ENCODE measurements around the gene PDIA2.

GRCh38 chr16:255183-255582 is 27.8 kb upstream of the PDIA2 start:
- TF ChIP-seq HOXB5 (CRISPR knock-in tag; IDR thresholded peaks at IDR 0.05) (no peak), HMGXB4 (CRISPR knock-in tag; IDR thresholded peaks at IDR 0.05; ENCODE audit: borderline replicate concordance) (no peak), PHF8 (IDR thresholded peaks at IDR 0.05; ENCODE audit: borderline replicate concordance, low read depth) (no peak), CTCF (IDR thresholded peaks at IDR 0.05) (no peak), SMC3 (IDR thresholded peaks at IDR 0.05) (no peak), MAFK (IDR thresholded peaks at IDR 0.05; ENCODE audit: partially characterized antibody) (no peak), POLR2A (IDR thresholded peaks at IDR 0.05; ENCODE audit: low read length) (no peak), REST (IDR thresholded peaks at IDR 0.05) (no peak), USF2 (IDR thresholded peaks at IDR 0.05) (no peak), MAX (IDR thresholded peaks at IDR 0.05) (no peak), EHMT2 (IDR thresholded peaks at IDR 0.05; ENCODE audit: low read depth) (no peak), FOXS1 (CRISPR knock-in tag; IDR thresholded peaks at IDR 0.05) (no peak)

Measured in A549 (cell line).